ENCODE measurements around the gene ZNRF3. TPM values are rescaled to one million over a fixed set of nuclear protein-coding genes. Genes with fewer than 3 reads are reported as not detected.

Gene ZNRF3
- total RNA-seq, 1 donor: 6.9 TPM

GRCh38 chr22:28983190-28983589, 99.8 kb downstream of the ZNRF3 start:
- H3K27me3 ChIP-seq (ENCODE audit: insufficient read depth, low read length): no peaks in the 10 kb centered on the region
- no peak overlapping the region for H2AFZ ChIP-seq (ENCODE audit: low read length)
- peaks cover 6% of the 10 kb centered on the region for H3K79me2 ChIP-seq (ENCODE audit: insufficient read depth, low read length)
- H3K4me3 ChIP-seq (ENCODE audit: insufficient read depth, low read length): no peak overlapping the region
- peaks cover 8% of the 10 kb centered on the region for H3K4me1 ChIP-seq (ENCODE audit: insufficient read depth, low read length)
- H3K36me3 ChIP-seq (ENCODE audit: insufficient read depth, low read length): no peaks in the 10 kb centered on the region
- no peak for DNase-seq (ENCODE audit: insufficient read length, low spot score, missing footprints)
- peaks cover 6% of the 10 kb centered on the region for H4K20me1 ChIP-seq (ENCODE audit: insufficient read depth, low read length)
- no peak for TF ChIP-seq CTCF (IDR thresholded peaks at IDR 0.05; ENCODE audit: extremely low read depth, low read depth, low read length)
- no peaks in the 10 kb centered on the region for H3K9me3 ChIP-seq (ENCODE audit: low read depth, low read length)
- no peak overlapping the region for H3K27ac ChIP-seq (ENCODE audit: low read depth, low read length)
- H3K4me2 ChIP-seq (ENCODE audit: insufficient read depth, low read length): no peak overlapping the region

- Histone ChIP-seq H3K79me2 (ENCODE audit: insufficient read depth, low read length) (peaks cover 6% of the 10 kb centered on the region), H3K4me3 (ENCODE audit: insufficient read depth, low read length) (no peak overlapping the region), H3K36me3 (ENCODE audit: insufficient read depth, low read length) (no peaks in the 10 kb centered on the region), H3K27me3 (ENCODE audit: insufficient read depth, low read length) (no peaks in the 10 kb centered on the region), H3K4me1 (ENCODE audit: insufficient read depth, low read length) (peaks cover 12% of the 10 kb centered on the region), H3K27ac (ENCODE audit: low read depth, low read length) (no peak overlapping the region), H4K20me1 (ENCODE audit: insufficient read depth, low read length) (peaks cover 10% of the 10 kb centered on the region), H3K9me3 (ENCODE audit: low read depth, low read length) (no peaks in the 10 kb centered on the region), H2AFZ (ENCODE audit: low read length) (no peak overlapping the region), H3K4me2 (ENCODE audit: insufficient read depth, low read length) (no peak overlapping the region)
- TF ChIP-seq CTCF (IDR thresholded peaks at IDR 0.05; ENCODE audit: extremely low read depth, low read depth, low read length): no peak
- DNase-seq (ENCODE audit: insufficient read length, low spot score, missing footprints): no peak
Measured at GRCh38 chr22:28983788-28984441, 100.5 kb downstream of the ZNRF3 start.

GRCh38 chr22:28984482-28985158, 101.2 kb downstream of the ZNRF3 start:
- H3K4me3 ChIP-seq (ENCODE audit: insufficient read depth, low read length): no peak overlapping the region
- peaks cover 6% of the 10 kb centered on the region for H3K79me2 ChIP-seq (ENCODE audit: insufficient read depth, low read length)
- no peak overlapping the region for H3K27ac ChIP-seq (ENCODE audit: low read depth, low read length)
- peaks cover 19% of the 10 kb centered on the region for H3K4me1 ChIP-seq (ENCODE audit: insufficient read depth, low read length)
- H3K4me2 ChIP-seq (ENCODE audit: insufficient read depth, low read length): no peak overlapping the region
- H2AFZ ChIP-seq (ENCODE audit: low read length): no peak overlapping the region
- no peak for TF ChIP-seq CTCF (IDR thresholded peaks at IDR 0.05; ENCODE audit: extremely low read depth, low read depth, low read length)
- H3K36me3 ChIP-seq (ENCODE audit: insufficient read depth, low read length): no peaks in the 10 kb centered on the region
- H3K9me3 ChIP-seq (ENCODE audit: low read depth, low read length): no peaks in the 10 kb centered on the region
- DNase-seq (ENCODE audit: insufficient read length, low spot score, missing footprints): no peak
- H4K20me1 ChIP-seq (ENCODE audit: insufficient read depth, low read length): peaks cover 8% of the 10 kb centered on the region
- H3K27me3 ChIP-seq (ENCODE audit: insufficient read depth, low read length): no peaks in the 10 kb centered on the region

- Histone ChIP-seq H3K9me3 (ENCODE audit: low read depth, low read length) (no peaks in the 10 kb centered on the region), H2AFZ (ENCODE audit: low read length) (no peak overlapping the region), H3K27me3 (ENCODE audit: insufficient read depth, low read length) (no peaks in the 10 kb centered on the region), H3K79me2 (ENCODE audit: insufficient read depth, low read length) (peaks cover 6% of the 10 kb centered on the region), H3K27ac (ENCODE audit: low read depth, low read length) (no peak overlapping the region), H4K20me1 (ENCODE audit: insufficient read depth, low read length) (peaks cover 8% of the 10 kb centered on the region), H3K4me2 (ENCODE audit: insufficient read depth, low read length) (no peak overlapping the region), H3K4me3 (ENCODE audit: insufficient read depth, low read length) (no peak overlapping the region), H3K4me1 (ENCODE audit: insufficient read depth, low read length) (peaks cover 21% of the 10 kb centered on the region), H3K36me3 (ENCODE audit: insufficient read depth, low read length) (no peaks in the 10 kb centered on the region)
- no peak for DNase-seq (ENCODE audit: insufficient read length, low spot score, missing footprints)
- TF ChIP-seq CTCF (IDR thresholded peaks at IDR 0.05; ENCODE audit: extremely low read depth, low read depth, low read length): no peak
Measured at GRCh38 chr22:28985581-28986290, 102.4 kb downstream of the ZNRF3 start.

All from osteoblast (primary cell).